ENCODE results near the gene SLC35F4. TPM values are rescaled to one million over a fixed set of nuclear protein-coding genes. Genes with fewer than 3 reads are reported as not detected.

The SLC35F4 gene
- total RNA-seq, 1 experiment from 2014 or later = not detected

DNA sequence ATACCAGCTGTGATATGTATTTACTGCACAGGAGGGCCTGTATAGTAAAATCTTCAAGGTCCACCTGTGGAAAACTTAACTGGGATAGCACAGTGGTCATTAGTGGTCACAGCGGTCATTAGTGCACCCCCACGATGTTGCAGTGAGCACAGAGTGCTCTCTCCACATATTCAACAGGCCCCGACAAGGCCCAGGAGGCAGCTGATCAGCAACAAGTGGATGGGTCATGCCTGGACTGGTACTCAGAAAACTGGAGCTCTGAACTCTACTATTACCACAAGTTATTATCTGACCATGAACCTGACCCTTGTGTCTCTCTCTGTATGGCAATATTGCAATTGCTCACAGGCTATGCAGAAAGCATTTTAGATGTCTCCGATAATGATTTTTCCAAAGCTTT, 129.5 kb downstream of the SLC35F4 start:
- Histone ChIP-seq H2AFZ (ENCODE audit: low read depth, low read length, poor library complexity, severe bottlenecking) (no peak overlapping the region), H3K9ac (ENCODE audit: low read length) (no peak overlapping the region), H3K79me2 (ENCODE audit: insufficient read depth, low read length) (no peaks in the 10 kb centered on the region), H3K4me1 (ENCODE audit: control insufficient read depth in 1 of 2, insufficient read depth in 2 of 2, low read length in 2 of 2) (no peaks in the 10 kb centered on the region), H3K9me3 (ENCODE audit: control insufficient read depth in 1 of 2, insufficient read depth in 1 of 2, low read depth in 1 of 2, low read length in 2 of 2) (no peaks in the 10 kb centered on the region), H4K20me1 (ENCODE audit: insufficient read depth) (no peaks in the 10 kb centered on the region), H3K4me3 (replicated peaks in 1 of 2; ENCODE audit: low read depth in 1 of 2, low read length in 2 of 2) (no peak overlapping the region), H3K9me2 (ENCODE audit: insufficient read depth) (no peaks in the 10 kb centered on the region), H3K27ac (ENCODE audit: low read depth, low read length) (no peak overlapping the region), H3K4me2 (ENCODE audit: low read length) (no peak overlapping the region), H3K36me3 (ENCODE audit: control insufficient read depth in 1 of 2, insufficient read depth in 2 of 2, low read length in 2 of 2) (no peaks in the 10 kb centered on the region), H3K27me3 (ENCODE audit: insufficient read depth, low read length) (no peaks in the 10 kb centered on the region)
- POLR2A ChIA-PET = no interaction called here
- TF ChIP-seq SP1 (IDR thresholded peaks at IDR 0.05; ENCODE audit: low read depth) (no peak), EZH2 (IDR thresholded peaks at IDR 0.05) (no peak), EGR1 (IDR thresholded peaks at IDR 0.05; ENCODE audit: low read depth) (no peak), POLR2AphosphoS5 (IDR thresholded peaks at IDR 0.05; ENCODE audit: low read depth, low read length) (no peak)
- TF ChIP-seq, protein P1, sequence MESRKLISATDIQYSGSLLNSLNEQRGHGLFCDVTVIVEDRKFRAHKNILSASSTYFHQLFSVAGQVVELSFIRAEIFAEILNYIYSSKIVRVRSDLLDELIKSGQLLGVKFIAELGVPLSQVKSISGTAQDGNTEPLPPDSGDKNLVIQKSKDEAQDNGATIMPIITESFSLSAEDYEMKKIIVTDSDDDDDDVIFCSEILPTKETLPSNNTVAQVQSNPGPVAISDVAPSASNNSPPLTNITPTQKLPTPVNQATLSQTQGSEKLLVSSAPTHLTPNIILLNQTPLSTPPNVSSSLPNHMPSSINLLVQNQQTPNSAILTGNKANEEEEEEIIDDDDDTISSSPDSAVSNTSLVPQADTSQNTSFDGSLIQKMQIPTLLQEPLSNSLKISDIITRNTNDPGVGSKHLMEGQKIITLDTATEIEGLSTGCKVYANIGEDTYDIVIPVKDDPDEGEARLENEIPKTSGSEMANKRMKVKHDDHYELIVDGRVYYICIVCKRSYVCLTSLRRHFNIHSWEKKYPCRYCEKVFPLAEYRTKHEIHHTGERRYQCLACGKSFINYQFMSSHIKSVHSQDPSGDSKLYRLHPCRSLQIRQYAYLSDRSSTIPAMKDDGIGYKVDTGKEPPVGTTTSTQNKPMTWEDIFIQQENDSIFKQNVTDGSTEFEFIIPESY (IDR thresholded peaks at IDR 0.05; ENCODE audit: extremely low read depth, insufficient replicate concordance, low read length) = no peak
- CTCF ChIA-PET = no interaction called here
- intact Hi-C loops (cut with micrococcal nuclease) = no loop called here
- RAD21 ChIA-PET (ENCODE audit: low non-redundant PET in 1 of 2, low total read pairs in 2 of 2, uncharacterized antibody in 2 of 2, unreplicated experiment in 2 of 2) = no interaction called here
- no TSS peak for BruUV-seq (replicated peaks)
- ATAC-seq (no peak), DNase-seq (ENCODE audit: low read depth, low spot score) (no peak)

DNA sequence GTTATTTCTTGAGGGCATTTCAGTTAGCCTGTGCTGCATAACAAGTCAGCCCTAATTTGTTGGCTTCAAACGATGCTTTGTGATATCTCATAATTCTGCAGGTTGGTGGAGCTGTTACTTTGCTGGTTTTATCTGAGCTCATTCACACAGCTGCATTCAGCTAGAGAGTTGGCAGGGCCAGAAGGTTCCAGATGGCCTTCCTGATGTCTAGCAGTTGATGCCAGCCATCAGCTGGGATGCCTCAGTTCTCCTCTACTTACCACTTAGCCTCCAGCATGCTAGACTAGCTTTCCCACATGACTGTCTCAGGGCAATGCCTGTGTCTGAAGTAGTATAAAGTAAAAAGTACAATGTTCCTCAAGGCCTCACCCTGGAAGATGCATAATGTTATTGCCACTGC, 130.6 kb downstream of the SLC35F4 start:
- Histone ChIP-seq H3K9ac (ENCODE audit: low read length) (no peak overlapping the region), H3K4me1 (ENCODE audit: control insufficient read depth in 1 of 2, insufficient read depth in 2 of 2, low read length in 2 of 2) (no peaks in the 10 kb centered on the region), H3K27me3 (ENCODE audit: insufficient read depth, low read length) (no peaks in the 10 kb centered on the region), H3K27ac (ENCODE audit: low read depth, low read length) (no peak overlapping the region), H3K9me2 (ENCODE audit: insufficient read depth) (no peaks in the 10 kb centered on the region), H3K4me3 (replicated peaks in 1 of 2; ENCODE audit: low read depth in 1 of 2, low read length in 2 of 2) (no peak overlapping the region), H4K20me1 (ENCODE audit: insufficient read depth) (no peaks in the 10 kb centered on the region), H3K4me2 (ENCODE audit: low read length) (no peak overlapping the region), H3K79me2 (ENCODE audit: insufficient read depth, low read length) (no peaks in the 10 kb centered on the region), H2AFZ (ENCODE audit: low read depth, low read length, poor library complexity, severe bottlenecking) (no peak overlapping the region), H3K36me3 (ENCODE audit: control insufficient read depth in 1 of 2, insufficient read depth in 2 of 2, low read length in 2 of 2) (no peaks in the 10 kb centered on the region), H3K9me3 (ENCODE audit: control insufficient read depth in 1 of 2, insufficient read depth in 1 of 2, low read depth in 1 of 2, low read length in 2 of 2) (no peaks in the 10 kb centered on the region)
- no peak for ATAC-seq
- TF ChIP-seq, protein P1 (IDR thresholded peaks at IDR 0.05; ENCODE audit: extremely low read depth, insufficient replicate concordance, low read length) = no peak
- TF ChIP-seq SP1 (IDR thresholded peaks at IDR 0.05; ENCODE audit: low read depth) = no peak
- no peak for TF ChIP-seq FOSL1 (IDR thresholded peaks at IDR 0.05; ENCODE audit: low read depth)
- no peak for TF ChIP-seq EZH2phosphoT487 (IDR thresholded peaks at IDR 0.05; ENCODE audit: borderline replicate concordance)
- TF ChIP-seq EGR1 (IDR thresholded peaks at IDR 0.05; ENCODE audit: low read depth) = no peak
- no peak for TF ChIP-seq POLR2A (IDR thresholded peaks at IDR 0.05; ENCODE audit: borderline replicate concordance, extremely low read depth, insufficient read depth, insufficient read length)
- TF ChIP-seq, protein P2, sequence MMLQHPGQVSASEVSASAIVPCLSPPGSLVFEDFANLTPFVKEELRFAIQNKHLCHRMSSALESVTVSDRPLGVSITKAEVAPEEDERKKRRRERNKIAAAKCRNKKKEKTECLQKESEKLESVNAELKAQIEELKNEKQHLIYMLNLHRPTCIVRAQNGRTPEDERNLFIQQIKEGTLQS (IDR thresholded peaks at IDR 0.05) = no peak
- TF ChIP-seq ZFX (IDR thresholded peaks at IDR 0.05) = no peak
- TF ChIP-seq TCF7L2 (IDR thresholded peaks at IDR 0.05; ENCODE audit: borderline replicate concordance, extremely low read depth, insufficient read depth, insufficient read length) = no peak
- no peak for TF ChIP-seq JUND (IDR thresholded peaks at IDR 0.05)
- TF ChIP-seq YY1 (IDR thresholded peaks at IDR 0.05; ENCODE audit: extremely low read depth, insufficient replicate concordance, low read depth, low read length) = no peak
- no peak for TF ChIP-seq CBX3 (IDR thresholded peaks at IDR 0.05; ENCODE audit: low read depth)
- BruUV-seq (replicated peaks) = no TSS peak
- ChIA-PET CTCF (no interaction called here), POLR2A (no interaction called here), RAD21 (ENCODE audit: low non-redundant PET in 1 of 2, low total read pairs in 2 of 2, uncharacterized antibody in 2 of 2, unreplicated experiment in 2 of 2) (no interaction called here)
- no peak for DNase-seq (ENCODE audit: low read depth, low spot score)
- intact Hi-C loops (cut with micrococcal nuclease) = no loop called here
